Measurements from ENCODE around the gene TNFRSF18.
A peak's percentile ranks its signal among the peaks of the same experiment; 100 is the strongest.

TNFRSF18 gene

DNA sequence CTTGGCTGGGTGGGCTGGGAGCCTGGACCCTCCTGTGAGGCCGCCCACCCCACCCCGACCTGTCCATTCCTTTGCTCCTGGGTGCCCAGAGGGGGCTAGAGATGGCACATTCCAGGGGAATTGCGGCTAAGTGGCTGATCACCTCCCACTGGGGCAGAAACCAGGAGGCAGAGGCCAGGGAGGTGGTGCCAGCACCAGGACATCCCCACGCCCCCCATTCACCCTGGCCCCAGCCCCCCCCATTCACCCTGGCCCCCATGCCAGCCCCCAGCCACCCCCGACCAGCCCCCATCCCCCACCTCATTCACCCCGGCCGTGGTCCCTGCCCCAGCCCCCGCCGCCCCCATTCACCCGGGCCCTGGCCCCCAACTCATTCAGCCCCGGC lies 33.9 kb upstream of the TNFRSF18 start:
- DNase-seq = no peak

DNA sequence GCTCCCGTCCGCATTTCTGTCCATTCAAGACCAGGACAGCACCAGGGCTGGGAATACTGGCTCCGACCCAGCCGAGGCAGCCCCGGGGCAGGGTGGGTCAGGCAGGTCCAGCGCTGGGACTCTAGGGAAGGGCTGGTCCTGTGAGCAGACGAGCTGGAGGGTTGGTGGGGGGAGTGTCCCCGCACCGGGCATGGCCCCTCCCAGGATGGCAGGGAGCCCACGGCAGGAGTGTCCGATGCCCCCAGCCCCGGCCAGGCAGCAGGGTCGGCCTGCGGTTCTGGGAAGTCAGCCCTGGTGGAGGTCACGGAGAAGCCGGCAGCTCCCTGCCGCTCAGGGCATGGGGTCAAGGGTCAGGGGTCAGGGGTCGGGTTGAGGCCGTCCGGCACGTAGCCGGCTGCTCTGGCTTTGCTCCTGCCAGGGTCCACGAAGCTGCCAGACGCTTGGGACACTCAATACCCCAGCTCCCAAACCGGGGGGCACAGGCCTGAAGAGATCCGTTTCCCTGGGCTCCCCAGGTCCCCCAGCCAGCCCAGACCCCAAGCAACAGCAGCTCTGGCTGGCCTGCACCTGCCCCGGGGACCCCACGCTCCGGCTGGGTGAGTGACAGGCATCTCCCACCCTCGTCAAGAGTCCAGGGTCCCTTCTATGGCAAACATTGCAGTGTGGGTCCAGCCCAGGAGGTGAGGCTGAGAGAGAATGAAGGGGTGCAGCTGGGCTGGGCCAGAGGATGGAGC lies 33.4 kb upstream of the TNFRSF18 start:
- DNase-seq = no peak

DNA sequence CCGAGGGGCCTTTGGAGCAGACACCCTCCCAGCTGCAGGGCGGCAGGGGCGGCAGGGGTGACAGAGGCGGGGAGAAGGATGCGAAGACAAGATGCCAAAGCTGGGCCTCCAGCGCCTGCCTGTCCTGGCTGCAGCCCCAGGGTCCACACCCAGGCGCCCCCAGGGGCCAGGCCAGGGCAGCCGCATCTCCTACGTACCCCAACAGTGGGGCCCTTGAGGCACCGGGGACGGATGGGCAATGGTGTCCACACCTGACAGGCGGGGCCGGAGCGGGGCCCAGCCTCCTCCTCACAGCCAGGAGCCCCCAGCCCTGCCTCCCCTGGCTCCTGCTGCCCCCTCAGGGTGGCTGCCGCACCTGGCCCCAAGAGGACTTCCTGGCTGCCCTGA lies 32.8 kb upstream of the TNFRSF18 start:
- DNase-seq = no peak

DNA sequence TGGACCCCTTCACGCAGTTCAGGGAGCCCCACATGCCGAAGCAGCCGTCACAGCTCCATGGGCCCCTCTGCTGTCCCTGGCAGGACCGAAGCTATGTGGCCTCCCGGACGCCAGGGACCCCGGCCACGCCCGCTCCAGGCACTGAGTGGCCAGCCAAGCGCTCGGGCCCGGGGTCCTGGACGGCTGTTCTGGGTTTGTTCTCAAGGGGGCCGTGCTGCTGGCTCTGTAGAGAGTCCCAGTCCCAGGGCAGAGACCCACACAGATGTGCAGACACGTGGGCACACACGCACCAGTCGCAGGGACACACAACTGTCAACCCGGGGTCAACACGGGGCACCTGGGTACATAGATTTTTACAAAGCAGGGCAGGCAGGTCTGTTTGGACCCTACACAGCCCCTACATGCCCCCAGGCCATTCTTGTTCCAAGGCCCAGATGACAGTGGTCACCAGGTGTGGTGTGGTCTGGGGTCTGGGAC lies 32.3 kb upstream of the TNFRSF18 start:
- no peak for DNase-seq

DNA sequence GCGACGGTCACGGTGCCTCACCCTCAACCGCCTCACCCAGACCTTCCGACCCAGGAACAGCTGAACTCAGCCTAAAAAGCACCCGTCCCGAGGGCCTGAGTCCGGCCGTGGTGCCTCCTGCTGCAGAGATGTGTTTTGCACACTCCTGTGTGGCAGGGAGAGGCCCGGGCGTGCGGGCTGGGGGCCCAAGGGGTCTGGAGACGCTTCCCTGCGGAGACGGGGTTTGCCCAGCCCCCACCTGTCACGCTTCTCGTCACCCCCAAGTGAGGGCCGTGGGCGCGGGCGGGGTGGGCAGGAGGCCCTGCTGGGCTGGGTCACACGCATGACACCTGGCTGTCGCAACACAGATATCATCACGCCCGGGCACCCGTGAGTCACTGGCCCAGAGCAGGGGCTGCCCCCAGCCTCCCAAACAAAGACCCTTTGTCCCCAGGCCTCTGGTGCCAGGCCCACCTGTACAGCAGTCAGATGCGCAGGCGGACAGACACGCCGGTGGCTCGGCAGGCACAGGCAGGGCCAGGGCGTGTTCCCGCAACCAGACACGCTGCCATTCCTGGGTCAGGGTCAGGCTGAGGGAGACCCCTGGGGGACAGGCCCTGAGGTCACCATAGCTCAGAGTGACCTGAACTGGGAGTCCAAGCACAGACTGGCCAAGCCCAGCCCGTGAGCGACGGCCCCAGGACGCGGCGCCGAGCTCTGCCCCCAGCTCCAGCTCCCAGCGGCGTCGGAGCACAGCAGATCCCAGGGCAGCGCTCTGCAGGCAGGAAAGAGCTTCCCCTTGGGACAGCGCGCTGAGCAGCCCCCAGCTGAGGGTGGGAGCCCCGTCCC lies 31.7 kb upstream of the TNFRSF18 start:
- no peak for DNase-seq

DNA sequence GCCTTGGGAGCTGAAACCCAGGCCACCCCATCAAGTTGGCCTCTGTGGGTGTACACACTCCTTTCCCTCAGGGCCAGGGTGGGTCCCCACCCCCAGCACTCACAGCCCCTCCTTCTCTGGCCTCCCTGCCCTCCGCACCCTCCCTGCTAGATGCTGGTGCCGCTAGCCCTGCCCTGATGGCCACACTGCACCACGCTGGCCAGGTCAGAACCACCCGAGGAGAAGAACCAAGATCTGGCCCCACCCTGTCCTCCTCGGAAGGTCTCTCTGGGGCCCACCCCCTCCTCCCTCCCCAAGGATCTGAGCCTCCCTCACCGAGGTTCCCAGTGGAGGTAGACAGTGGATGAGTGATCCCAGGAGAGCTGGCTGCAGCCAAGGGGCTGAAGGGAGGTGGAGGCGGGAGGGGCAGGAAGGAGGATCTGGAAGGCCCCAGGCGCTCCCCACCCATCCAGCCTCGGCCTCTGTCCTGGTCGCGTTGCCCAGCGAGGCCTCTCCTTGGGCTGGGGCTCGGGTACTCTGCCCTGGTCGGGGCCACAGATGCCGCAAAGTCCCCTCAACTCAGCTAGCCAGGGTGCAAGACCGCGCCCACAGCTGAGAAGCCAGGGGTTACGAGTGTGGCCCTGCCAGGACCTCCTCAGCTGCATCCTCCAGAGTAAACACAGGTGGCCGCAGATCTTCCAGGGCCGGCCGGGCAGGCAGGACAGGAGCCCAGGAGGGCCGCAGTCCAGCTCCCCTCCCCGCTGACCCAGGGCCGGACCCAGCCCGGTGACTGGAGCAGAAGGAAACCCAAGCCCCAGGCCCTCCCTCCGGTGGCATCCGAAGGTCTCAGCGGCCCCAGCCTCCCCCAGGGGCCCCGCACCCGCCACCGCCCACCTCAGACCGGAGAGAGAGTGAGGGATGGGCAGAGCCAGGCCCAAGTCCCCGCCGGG lies 30.8 kb upstream of the TNFRSF18 start:
- no peak for DNase-seq

DNA sequence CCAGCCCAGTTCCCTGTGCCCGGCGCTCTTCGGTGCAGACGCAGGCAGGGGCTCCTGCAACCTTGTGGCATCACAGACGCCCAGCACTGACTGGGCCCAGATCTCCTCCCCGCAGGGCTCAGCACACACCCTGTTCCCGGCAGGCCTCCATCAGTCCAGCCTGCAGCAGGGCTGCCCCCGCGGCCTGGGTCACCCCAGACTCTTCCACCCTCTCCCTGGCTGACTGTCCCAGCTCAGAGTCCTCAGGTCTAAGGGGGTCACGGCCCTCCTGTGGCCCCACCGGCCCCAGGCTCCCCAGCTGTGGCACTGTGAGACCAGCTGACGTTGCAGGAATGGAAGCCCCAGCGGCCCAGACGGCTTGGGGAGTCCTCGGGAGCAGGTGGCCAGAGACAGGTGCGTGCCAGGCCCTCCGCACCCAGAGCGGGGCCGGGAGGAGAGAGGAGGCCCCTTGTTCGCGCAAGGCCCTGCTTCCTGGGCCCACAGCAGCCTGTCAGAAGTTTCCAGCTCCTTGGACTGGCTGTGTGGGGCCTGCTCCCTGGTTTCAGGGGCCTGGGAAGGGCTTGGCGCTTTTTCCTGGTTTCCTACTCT lies 29.9 kb upstream of the TNFRSF18 start:
- no peak for DNase-seq

DNA sequence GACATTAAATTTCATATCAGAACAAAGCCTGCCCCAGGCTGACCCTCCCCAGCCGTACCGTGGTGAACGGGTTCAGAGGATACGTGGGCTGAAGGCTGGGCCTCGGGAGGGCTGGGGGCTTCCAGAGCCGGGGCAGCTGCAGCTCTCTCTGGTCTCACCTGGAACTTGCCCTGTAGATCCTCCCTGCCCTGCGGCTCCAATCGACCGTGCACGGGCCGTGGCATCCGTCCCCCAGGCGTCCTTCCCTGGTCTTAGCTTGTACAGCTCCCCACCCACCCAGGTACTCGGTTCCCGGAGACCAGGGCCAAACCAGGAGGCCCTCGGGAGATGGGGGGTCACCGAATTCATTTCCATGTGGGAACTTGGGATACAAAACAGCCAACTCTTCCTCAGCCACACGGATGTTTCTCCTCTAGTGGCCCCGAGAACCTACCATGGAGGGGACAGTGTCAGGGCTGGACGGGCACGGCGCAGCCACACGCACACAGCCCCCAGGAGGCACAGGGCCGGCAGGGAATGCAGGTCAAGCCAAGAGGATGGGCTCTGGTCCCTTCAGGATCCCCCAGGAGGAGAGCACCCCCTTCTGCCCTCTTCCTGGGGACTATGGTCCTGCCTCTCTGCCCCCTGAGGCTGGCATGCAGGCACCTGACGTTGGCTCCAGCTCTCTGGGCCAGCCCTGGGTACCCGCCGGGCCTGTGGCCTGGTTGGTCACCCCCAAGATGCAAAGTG lies 28.8 kb upstream of the TNFRSF18 start:
- no peak for DNase-seq

DNA sequence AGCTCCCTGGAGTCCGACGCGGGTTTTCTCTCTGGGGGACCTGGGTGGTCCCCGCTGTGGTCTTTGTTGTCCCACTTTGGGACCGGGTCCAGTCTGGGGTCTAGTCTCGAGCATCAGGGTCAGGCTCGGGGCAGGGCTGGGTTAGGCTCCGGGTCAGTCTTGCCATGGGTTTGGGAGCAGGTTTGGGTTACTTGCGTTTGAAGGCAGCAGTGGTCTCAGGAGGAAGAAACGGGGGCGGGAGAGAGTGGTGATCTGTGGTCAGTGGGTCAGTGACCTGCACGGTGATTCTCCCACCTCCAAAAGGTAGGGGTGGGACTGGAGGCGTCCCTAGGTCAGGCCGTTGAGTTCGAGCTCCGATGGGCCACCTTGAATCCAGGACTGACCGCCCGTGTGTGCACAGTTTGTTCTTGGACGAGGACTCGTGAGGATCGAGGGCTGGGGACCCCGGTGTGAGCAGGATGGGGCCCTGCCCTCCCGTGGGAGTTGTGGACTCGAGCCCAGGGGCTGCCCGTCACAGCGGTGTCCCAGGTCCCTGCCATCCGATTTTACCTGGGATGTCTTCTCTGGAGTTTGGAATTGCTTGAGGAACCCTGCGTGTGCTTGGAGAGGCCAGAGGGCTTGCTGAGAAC lies 27.9 kb upstream of the TNFRSF18 start:
- no peak for DNase-seq

DNA sequence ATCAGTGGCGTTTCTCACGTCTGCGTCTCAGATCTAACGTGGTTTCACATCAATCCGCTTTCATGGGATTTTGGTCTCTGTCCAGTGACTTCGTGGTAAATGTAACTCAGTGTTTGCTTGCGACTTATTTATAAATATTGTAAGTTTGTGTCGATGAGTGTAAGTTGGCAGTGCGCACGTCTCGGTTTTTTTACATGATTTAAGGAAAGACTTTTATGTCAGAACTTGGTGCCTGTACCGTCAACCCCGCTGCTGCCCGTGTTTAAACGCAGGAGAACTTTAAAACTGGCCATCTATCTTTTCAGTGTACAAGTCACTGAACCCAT lies 27.1 kb upstream of the TNFRSF18 start:
- no peak for DNase-seq

DNA sequence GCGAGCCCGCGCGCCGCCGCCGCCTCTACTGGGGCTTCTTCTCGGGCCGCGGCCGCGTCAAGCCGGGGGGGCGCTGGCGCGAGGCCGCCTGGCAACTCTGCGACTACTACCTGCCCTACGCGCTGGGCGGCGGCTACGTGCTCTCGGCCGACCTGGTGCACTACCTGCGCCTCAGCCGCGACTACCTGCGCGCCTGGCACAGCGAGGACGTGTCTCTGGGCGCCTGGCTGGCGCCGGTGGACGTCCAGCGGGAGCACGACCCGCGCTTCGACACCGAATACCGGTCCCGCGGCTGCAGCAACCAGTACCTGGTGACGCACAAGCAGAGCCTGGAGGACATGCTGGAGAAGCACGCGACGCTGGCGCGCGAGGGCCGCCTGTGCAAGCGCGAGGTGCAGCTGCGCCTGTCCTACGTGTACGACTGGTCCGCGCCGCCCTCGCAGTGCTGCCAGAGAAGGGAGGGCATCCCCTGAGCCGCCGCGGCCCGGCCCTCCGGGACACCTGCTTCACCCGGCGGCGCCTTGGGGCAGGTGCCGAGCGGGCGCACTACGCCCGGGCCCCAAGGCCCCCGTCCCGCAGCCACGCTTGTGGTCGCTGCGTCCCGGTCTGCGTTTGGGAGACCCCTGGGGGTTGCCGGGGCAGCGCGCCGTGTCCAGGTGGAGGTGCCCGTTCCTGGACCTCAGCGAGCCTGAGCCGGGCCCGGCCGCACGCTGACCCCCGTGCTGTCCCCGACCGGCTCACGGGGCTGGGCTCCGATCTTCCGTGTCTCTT lies 26.6 kb upstream of the TNFRSF18 start:
- DNase-seq = no peak

DNA sequence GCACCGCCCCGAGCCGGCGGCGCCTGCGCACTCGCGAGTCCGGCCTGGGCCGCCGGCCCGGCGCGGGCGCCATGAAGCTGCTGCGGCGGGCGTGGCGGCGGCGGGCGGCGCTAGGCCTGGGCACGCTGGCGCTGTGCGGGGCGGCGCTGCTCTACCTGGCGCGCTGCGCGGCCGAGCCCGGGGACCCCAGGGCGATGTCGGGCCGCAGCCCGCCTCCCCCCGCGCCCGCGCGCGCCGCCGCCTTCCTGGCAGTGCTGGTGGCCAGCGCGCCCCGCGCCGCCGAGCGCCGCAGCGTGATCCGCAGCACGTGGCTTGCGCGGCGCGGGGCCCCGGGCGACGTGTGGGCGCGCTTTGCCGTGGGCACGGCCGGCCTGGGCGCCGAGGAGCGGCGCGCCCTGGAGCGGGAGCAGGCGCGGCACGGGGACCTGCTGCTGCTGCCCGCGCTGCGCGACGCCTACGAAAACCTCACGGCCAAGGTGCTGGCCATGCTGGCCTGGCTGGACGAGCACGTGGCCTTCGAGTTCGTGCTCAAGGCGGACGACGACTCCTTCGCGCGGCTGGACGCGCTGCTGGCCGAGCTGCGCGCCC lies 25.9 kb upstream of the TNFRSF18 start, which contains the start of gene B3GALT6:
B3GALT6 (plus strand) TSS at position 30 of the 588 bp plus-strand sequence; CDS start at position 72, 42 bp downstream.
- peak in 1 of 2 donors; percentile 67 for DNase-seq

DNA sequence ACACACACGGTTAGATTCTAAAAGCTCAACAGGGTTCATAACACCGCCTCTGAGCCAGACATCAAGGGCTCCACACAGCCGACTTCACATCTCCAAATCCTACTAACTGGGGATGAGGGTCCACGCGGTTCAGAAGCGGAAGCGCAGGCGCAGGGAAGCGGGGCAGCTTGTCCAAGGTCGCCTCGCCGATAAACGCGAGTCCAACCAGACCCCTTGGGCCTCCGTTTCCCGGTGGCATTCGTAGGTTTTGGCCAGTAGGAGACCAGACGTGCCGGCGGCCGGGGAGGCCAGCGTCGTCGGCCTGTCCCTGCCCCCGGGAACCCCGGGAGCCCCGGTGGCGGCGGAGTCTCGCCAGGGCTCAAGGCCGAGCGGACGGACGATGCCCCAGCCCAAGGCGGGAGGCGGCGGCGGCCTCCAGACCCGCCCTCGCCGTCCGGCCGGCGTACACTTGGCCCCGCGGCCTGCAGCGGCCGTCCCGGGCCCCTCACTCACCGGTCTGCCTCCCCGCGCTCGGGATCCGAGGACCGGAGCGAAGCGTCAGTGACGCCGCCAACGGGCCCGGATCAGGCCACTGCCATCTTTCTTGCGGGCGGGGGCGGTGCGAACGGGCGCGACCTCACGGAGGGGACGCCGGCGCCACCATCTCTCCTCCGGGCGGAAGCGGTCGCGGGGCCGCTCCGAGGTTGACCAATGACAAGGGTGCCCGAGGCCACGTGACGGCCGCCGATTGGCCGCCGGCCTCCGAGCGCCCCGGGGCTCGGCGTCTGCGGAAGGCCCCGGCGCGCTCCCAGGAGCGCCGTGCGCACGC lies 25.2 kb upstream of the TNFRSF18 start, which contains the start of gene SDF4:
SDF4 (minus strand) TSS at position 602 of the 808 bp plus-strand sequence. CDS start 3,229 bp downstream, outside the sequence.
- peak; percentile 89 to 95 for DNase-seq

DNA sequence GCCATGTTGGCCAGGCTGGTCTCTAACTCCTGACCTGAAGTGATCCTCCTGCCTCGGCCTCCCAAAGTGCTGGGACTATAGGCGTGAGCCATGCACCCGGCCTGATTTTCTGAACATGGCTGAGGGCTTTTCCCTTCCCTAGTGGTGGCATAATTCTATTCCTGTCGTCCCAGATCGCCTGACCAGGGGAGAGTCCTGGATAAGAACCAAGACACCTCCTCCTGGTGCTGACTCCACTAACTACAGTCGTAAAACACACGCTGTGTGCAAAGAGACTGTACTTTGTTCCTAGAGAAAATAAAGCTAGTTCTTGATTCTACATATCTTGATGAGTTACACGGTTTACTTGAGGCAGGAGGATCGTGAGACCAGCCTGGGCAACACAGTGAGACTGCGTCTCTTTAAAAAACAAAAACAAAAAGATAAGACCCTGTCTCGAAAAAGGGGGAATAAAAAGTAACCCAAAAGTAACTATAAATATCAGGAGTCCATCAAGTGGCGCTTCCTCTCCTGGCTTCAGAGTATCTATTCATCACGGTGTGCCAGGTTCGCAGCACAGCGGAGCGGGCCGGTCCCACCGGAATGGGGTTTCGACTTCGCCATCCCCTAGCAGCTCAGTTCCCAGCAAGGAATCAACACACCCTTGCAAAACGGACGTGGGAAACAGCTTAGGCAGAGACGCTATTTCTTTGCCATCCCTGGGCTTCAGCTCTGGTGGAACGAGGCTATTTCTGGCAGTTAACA lies 24.4 kb upstream of the TNFRSF18 start:
- DNase-seq = no peak

DNA sequence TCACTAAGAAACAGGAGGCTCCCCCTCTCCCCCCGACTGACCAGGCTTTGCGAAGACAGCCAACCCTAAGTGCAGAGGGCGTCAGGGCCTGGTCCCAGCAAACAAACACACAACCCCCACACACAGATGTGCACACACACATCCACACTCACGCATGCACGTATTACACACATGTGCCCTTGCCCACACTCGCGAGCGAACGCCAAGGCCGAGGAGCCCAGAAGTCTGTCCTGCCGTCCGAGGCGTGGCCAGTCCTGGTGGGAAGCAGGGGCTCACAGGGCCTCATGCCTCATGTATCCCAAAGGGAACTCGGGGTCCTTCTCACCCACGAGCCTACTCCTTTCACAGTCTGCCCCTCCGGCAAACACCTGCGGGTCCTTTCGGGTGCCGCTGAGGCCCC lies 23.4 kb upstream of the TNFRSF18 start:
- no peak for DNase-seq

DNA sequence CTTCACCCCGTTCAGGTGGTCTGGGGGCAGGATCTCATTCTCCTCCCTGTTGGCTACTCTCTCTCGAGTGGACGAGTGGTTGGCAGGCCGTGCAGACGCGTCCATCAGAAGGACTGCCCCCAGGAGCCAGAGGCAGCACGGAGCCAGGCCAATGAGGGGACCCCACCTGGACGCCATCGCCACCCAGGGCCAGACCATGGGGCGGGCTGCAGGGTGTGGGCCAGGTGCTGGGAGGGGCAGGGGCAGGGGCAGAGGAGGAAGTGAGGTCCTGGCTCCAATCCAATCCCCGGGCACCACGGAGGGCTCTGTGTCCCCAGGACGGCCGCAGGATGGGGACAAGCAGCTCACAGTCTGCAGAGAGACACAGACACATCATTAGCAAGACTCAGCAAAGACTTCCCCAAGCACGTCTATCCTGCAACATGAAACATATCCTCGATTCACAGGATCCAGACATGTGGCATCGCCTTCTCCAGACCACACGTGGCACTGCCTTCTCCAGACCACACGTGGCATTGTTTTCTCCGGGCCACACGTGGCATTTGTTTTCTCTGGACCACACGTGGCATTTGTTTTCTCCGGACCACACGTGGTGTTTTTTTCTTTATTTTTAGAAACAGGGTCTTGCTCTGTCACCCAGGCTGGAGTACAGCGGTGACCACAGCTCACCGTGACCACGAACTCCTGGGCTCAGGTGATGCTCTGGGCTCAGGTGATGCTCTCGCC lies 22.4 kb upstream of the TNFRSF18 start:
- DNase-seq = no peak

DNA sequence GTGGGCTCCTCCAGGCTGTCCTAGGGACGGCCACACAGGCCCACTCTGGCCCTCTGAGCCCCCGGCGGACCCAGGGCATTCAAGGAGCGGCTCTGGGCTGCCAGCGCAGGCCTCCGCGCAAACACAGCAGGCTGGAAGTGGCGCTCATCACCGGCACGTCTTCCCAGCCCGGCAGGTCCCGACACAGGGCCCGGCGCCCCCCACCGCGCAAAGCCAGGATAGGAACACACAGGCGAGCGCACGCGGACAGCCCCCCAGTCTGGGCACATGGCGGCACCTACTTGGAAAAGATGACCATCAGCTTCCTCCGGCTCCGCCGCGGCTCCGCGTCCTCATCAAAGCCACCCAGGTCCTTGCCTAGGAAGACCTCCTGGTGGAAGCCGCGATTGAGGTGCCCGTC lies 21.8 kb upstream of the TNFRSF18 start:
- no peak for DNase-seq

DNA sequence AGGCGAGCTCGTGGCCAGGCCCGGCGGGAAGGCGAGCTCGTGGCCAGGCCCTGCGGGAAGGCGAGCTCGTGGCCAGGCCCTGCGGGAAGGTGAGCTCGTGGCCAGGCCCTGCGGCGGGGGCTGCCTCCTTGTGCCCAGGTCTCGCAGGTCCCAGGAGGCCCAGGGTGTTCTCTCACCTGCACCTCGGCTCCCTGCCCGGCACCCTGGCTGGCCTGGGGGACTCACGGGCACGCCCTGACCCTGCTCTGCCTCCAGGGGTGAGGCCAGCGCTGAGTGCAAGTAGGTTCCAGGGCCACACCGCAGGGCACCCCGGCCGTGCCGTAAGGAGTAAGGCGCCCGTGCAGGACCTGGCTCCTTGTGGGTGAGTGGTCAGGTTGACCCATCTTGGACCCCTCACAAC lies 21.0 kb upstream of the TNFRSF18 start:
- no peak for DNase-seq
